CD4-positive, CD25-positive, alpha-beta regulatory T cell (primary cell): ENCODE data around the gene PRDM16. TPM values are rescaled to one million over a fixed set of nuclear protein-coding genes. Genes with fewer than 3 reads are reported as not detected.

Experiments
- ATAC-seq, 2 donors: fragments of 150-1000 bp; cut with Tn5 transposase; one replicate each; pipeline ENCODE4 v1.10.0; 2021; ENCODE audit warnings: low read depth in 2 of 2, moderate number of reproducible peaks in 2 of 2, moderate library complexity in 1 of 2
- DNase-seq, 3 donors: peaks; one replicate each; pipeline versions ENCODE4 v3.0.0 to v3.0.0-alpha.2; 2012 to 2022; ENCODE audit warnings: mixed read lengths in 1 of 3
- H3K27ac ChIP-seq: one replicate; pipeline ENCODE4 v1.7.0; 2013; ENCODE audit warnings: mild to moderate bottlenecking, low read length; ENCODE audit not compliant: insufficient read depth, poor library complexity, severe bottlenecking
- H3K27me3 ChIP-seq: one replicate; pipeline ENCODE4 v1.7.0; 2013; ENCODE audit warnings: low read length; ENCODE audit not compliant: control insufficient read depth, insufficient read depth
- H3K36me3 ChIP-seq: one replicate; pipeline ENCODE4 v1.7.0; 2013; ENCODE audit warnings: mild to moderate bottlenecking, low read length, moderate library complexity; ENCODE audit not compliant: control insufficient read depth, insufficient read depth
- H3K4me1 ChIP-seq: 2 replicates; pipeline ENCODE4 v1.7.0; 2013; ENCODE audit warnings: mild to moderate bottlenecking, low read length; ENCODE audit not compliant: insufficient read depth, control insufficient read depth, poor library complexity, severe bottlenecking
- H3K4me3 ChIP-seq: one replicate; pipeline ENCODE4 v1.7.0; 2013; ENCODE audit warnings: low read depth, mild to moderate bottlenecking, low read length, moderate library complexity
- H3K9me3 ChIP-seq, 2 experiments: 1 replicate in 1 of 2; 2 replicates in 1 of 2; pipeline ENCODE4 v1.7.0; 2013; ENCODE audit warnings: low read length in 2 of 2, mild to moderate bottlenecking in 1 of 2, moderate library complexity in 1 of 2; ENCODE audit not compliant: control insufficient read depth in 2 of 2
- H3K27ac Mint-ChIP-seq, 3 donors: one replicate each; pipeline ENCODE4 v1.8.0; 2020 to 2022; ENCODE audit warnings: mild to moderate bottlenecking in 3 of 3, mixed read lengths in 3 of 3, moderate library complexity in 2 of 3
- H3K27me3 Mint-ChIP-seq: one replicate; pipeline ENCODE4 v1.8.0; 2022; ENCODE audit warnings: mild to moderate bottlenecking, mixed read lengths
- H3K36me3 Mint-ChIP-seq: one replicate; pipeline ENCODE4 v1.8.0; 2020; ENCODE audit warnings: mixed read lengths
- H3K4me1 Mint-ChIP-seq, 4 donors: one replicate each; pipeline ENCODE4 v1.8.0; 2020 to 2022; ENCODE audit warnings: mixed read lengths in 4 of 4, mild to moderate bottlenecking in 1 of 4
- H3K4me3 Mint-ChIP-seq, 4 donors: one replicate each; pipeline ENCODE4 v1.8.0; 2020 to 2022; ENCODE audit warnings: mild to moderate bottlenecking in 4 of 4, mixed read lengths in 4 of 4, moderate library complexity in 3 of 4
- H3K9me3 Mint-ChIP-seq, 7 donors: one replicate each; pipeline ENCODE4 v1.8.0; 2020 to 2022; ENCODE audit warnings: mixed read lengths in 7 of 7, mild to moderate bottlenecking in 3 of 7, moderate library complexity in 2 of 7
- polyA plus RNA-seq, 4 donors: library from polyadenylated mRNA; unstranded; fragments of 300-500 nt; fragmentation: Illumina TruSeq; gene quantifications; one replicate each; pipeline ENCODE4 v1.2.3, GENCODE V29; 2021
- total RNA-seq: library from RNA; stranded (reverse); gene quantifications from one replicate; pipeline ENCODE4 v1.2.3, GENCODE V29; 2022

Gene PRDM16
- total and polyA plus RNA-seq, 5 donors from 2014 or later = 0.27 TPM; not detected in 4

DNA sequence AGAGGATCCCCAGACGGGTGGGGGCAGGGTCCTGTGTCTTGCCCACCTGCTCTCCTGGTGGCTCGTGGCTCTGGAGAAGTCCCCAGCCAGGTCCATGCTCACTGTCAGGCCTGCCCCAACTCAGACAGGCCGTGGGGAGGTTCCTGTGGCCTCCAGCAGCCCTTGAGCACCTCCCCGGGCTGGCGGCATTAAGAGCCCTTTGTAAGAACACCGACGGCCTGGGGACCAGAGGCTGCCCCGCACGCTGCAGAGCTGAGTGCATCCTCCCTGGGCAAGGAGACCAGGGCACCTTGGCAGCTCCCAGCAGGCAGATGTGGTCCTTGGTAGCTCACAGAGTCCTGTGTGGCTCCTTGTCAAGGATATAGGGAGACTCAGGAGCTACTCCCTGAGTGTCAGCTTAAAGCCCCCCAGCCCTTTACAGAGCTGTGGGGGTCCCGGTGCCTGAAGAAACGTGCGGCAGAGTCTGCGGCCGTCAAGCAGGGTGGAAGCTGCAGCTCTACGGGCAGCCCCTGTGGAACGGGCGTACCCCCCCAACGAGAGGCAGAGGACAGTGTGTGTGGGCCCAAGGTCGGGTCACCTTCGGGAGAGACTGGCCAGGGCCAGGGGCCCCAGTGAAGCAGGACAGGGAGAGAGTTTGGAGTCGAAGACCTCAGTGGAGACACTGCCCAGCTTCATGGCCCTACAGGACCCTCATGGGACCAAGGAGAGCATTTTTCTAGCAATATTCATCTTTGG is 118.6 kb downstream of the PRDM16 start:
- peaks cover 0 to 2% (median 0%) of the 10 kb centered on the region in 4 donors for H3K4me1 Mint-ChIP-seq
- no peaks in the 10 kb centered on the region for H3K9me3 ChIP-seq
- no peak for ATAC-seq

DNA sequence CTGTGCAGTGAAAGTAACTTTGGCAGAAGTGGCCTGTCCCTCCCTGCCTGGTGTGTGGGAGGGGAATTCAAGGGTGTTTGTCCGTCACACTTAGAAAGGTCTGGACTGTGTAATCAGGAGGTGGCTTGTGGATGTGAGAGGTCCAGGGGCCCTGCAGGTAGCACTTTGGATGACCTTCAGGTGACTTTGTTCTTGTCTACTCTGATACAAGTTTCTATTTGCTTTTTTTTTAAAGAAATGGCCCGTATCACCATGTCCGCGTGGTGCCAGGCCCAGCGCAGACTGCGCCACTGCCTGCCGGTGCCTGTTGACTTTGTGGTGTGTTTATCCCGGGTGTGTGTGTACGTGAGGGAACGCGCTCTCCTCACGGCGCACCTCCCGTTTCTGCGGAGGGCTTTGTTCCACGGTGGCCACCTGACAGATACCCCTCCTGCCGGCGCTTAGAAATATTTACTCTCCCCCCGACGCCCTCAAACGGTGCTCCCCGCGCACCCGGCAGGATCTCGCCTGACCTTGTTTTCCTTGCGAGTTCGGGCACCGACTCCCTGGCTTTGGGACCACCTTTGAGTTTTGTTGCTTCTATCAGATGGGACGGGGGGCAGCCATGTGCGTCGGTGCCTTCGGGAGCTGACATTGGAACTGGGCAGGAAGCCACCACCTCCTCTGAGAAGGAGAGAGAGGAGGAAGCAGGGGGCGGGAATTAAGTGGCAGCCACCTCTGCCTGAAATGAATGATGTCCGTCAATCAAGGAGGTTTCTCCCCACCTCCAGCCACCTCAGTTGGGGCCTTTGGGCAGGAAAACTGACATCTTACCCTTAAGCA is 119.4 kb downstream of the PRDM16 start:
- Histone ChIP-seq H3K36me3 (no peaks in the 10 kb centered on the region), H3K27ac (no peak overlapping the region), H3K27me3 (no peaks in the 10 kb centered on the region), H3K4me1 (no peaks in the 10 kb centered on the region), H3K4me3 (no peak overlapping the region), H3K9me3 (no peaks in the 10 kb centered on the region)
- ATAC-seq (no peak), DNase-seq (no peak)
- no peaks in the 10 kb centered on the region for H3K9me3 Mint-ChIP-seq
- H3K4me3 Mint-ChIP-seq = no peak overlapping the region
- peaks cover 0 to 2% (median 0%) of the 10 kb centered on the region in 4 donors for H3K4me1 Mint-ChIP-seq
- H3K27ac Mint-ChIP-seq = no peak overlapping the region
- no peaks in the 10 kb centered on the region for H3K36me3 Mint-ChIP-seq
- peaks cover 4% of the 10 kb centered on the region for H3K27me3 Mint-ChIP-seq

More for the DNA sequence above, 118.6 kb downstream of the PRDM16 start:
- no peak overlapping the region for H3K27ac Mint-ChIP-seq
- no peaks in the 10 kb centered on the region for H3K36me3 Mint-ChIP-seq
- Histone ChIP-seq H3K27me3 (no peaks in the 10 kb centered on the region), H3K36me3 (no peaks in the 10 kb centered on the region), H3K4me3 (no peak overlapping the region), H3K27ac (no peak overlapping the region), H3K4me1 (no peaks in the 10 kb centered on the region)
- DNase-seq = no peak
- H3K4me3 Mint-ChIP-seq = no peak overlapping the region
- no peaks in the 10 kb centered on the region for H3K9me3 Mint-ChIP-seq
- peaks cover 4% of the 10 kb centered on the region for H3K27me3 Mint-ChIP-seq

DNA sequence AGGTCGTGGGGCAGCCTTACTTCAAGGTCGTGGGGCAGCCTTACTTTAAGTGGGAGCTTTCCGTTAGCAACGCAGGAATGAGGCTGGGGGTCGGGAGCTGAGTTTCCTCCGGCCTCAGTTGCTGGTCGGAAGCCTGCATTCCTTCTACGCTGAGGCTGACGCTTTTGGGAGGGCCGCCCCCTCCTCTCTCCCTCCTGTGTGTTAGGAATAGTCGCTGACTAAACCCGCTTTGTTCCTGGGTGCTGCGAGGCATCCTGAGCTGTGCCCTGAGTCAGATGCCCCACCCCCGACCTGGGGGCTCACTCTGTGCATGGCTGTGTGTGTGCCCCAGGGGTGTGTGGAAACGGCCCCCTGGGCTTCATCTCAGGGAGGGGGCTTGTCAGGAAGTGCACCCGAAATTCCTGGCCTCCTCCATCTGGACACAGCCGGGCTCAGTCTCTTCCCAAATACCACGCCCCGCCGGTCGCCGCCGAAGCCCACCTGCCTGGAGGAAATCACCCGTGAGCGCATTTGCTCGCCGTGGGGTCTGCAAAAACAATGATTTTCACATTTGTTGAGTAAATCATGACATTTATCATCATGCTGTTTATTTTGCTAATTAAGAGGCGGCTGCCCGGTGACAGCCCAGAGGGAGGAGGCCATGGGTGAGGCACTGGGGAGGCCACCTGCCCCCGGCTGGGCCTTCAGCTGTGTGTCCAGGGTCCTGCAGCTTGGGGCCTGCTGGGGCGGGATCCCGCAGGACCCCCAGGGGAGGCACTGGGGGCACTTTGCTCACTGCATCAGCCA is 121.4 kb downstream of the PRDM16 start:
- Mint-ChIP-seq H3K36me3 (no peaks in the 10 kb centered on the region), H3K4me3 (no peak overlapping the region), H3K4me1 (no peaks in the 10 kb centered on the region), H3K27me3 (peaks cover 4% of the 10 kb centered on the region), H3K27ac (no peak overlapping the region), H3K9me3 (no peaks in the 10 kb centered on the region)
- no peaks in the 10 kb centered on the region for H3K27me3 ChIP-seq
- ATAC-seq (no peak), DNase-seq (no peak)
- H3K27ac ChIP-seq = no peak overlapping the region
- no peaks in the 10 kb centered on the region for H3K4me1 ChIP-seq
- no peaks in the 10 kb centered on the region for H3K36me3 ChIP-seq
- H3K9me3 ChIP-seq = no peaks in the 10 kb centered on the region
- no peak overlapping the region for H3K4me3 ChIP-seq

DNA sequence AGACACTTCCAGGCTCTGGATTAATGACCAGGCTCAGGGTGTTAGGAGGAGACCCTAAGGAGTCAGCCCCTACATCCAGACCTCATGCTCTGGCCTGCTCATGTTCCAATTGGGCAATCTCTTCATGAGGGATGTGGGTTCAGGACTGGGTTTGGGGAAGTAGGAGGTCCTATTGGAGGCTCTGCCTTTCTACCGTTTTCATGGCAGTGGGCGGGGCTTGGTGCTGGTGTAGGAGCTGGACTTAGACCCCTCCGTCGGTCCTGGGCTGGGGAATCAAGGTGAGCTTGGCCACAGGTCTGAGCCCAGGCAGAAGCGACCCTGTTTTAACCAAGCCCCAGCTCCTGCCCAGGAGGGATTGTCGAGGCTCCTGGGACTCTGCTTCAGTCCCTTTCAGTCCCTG is 123.4 kb downstream of the PRDM16 start:
- Histone ChIP-seq H3K9me3 (no peaks in the 10 kb centered on the region), H3K27me3 (no peaks in the 10 kb centered on the region), H3K36me3 (no peaks in the 10 kb centered on the region), H3K4me1 (no peaks in the 10 kb centered on the region), H3K27ac (no peak overlapping the region), H3K4me3 (no peak overlapping the region)
- DNase-seq = no peak
- Mint-ChIP-seq H3K27ac (no peak overlapping the region), H3K4me1 (no peaks in the 10 kb centered on the region), H3K4me3 (no peak overlapping the region), H3K9me3 (no peaks in the 10 kb centered on the region), H3K36me3 (no peaks in the 10 kb centered on the region), H3K27me3 (peaks cover 4% of the 10 kb centered on the region)
- no peak for ATAC-seq

DNA sequence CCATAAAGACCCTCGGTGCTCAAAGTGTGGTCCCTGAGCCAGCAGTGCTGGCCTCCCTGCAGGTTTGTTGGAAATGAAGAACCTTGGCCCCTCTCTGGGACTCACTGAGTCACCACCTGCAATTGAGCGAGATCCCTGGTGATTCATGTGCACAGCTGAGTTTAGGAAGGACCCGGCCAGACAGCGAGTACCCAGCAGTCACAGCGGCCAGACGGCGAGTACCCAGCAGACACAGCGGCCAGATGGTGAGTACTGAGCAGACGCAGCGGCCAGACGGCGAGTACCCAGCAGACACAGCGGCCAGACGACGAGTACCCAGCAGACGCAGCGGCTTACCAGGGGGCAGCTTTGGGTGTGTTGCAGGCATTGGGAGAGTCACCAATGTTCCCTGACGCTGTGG is 123.8 kb downstream of the PRDM16 start:
- no peak for ATAC-seq
- H3K4me1 Mint-ChIP-seq = no peaks in the 10 kb centered on the region
- no peaks in the 10 kb centered on the region for H3K36me3 ChIP-seq

DNA sequence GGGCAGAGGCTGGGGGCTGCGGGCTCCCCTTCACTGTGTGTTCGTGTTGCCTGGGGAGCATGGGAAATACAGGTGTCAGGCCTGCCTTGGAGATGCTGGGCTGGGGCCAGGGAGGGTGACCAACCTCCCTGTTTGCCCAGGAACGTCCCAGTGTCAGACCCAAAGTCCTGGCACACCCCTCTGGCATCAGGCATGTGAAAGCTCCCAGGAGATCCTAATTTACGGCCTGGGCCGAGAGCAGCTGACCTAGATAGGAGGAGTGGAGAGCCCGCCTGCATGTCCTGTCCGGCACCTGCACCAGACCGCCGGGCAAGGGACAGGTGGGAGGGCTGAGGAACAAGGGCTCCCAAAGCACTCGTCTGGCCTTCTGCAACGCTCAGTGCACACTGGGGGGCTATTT is 124.8 kb downstream of the PRDM16 start:
- Histone ChIP-seq H3K27me3 (no peaks in the 10 kb centered on the region), H3K36me3 (no peaks in the 10 kb centered on the region), H3K27ac (no peak overlapping the region), H3K4me3 (no peak overlapping the region), H3K9me3 (no peaks in the 10 kb centered on the region), H3K4me1 (no peaks in the 10 kb centered on the region)
- no peak overlapping the region for H3K4me3 Mint-ChIP-seq
- no peaks in the 10 kb centered on the region for H3K36me3 Mint-ChIP-seq
- DNase-seq = no peak
- no peaks in the 10 kb centered on the region for H3K9me3 Mint-ChIP-seq
- no peaks in the 10 kb centered on the region for H3K4me1 Mint-ChIP-seq
- H3K27ac Mint-ChIP-seq = no peak overlapping the region
- H3K27me3 Mint-ChIP-seq = peaks cover 4% of the 10 kb centered on the region
- ATAC-seq = no peak

More for the DNA sequence above, 123.8 kb downstream of the PRDM16 start:
- no peaks in the 10 kb centered on the region for H3K27me3 ChIP-seq
- no peak overlapping the region for H3K27ac Mint-ChIP-seq
- no peaks in the 10 kb centered on the region for H3K9me3 ChIP-seq
- H3K9me3 Mint-ChIP-seq = no peaks in the 10 kb centered on the region
- no peak for DNase-seq
- H3K4me1 ChIP-seq = no peaks in the 10 kb centered on the region
- H3K4me3 Mint-ChIP-seq = no peak overlapping the region
- H3K4me3 ChIP-seq = no peak overlapping the region
- H3K27ac ChIP-seq = no peak overlapping the region
- no peaks in the 10 kb centered on the region for H3K36me3 Mint-ChIP-seq
- peaks cover 4% of the 10 kb centered on the region for H3K27me3 Mint-ChIP-seq

DNA sequence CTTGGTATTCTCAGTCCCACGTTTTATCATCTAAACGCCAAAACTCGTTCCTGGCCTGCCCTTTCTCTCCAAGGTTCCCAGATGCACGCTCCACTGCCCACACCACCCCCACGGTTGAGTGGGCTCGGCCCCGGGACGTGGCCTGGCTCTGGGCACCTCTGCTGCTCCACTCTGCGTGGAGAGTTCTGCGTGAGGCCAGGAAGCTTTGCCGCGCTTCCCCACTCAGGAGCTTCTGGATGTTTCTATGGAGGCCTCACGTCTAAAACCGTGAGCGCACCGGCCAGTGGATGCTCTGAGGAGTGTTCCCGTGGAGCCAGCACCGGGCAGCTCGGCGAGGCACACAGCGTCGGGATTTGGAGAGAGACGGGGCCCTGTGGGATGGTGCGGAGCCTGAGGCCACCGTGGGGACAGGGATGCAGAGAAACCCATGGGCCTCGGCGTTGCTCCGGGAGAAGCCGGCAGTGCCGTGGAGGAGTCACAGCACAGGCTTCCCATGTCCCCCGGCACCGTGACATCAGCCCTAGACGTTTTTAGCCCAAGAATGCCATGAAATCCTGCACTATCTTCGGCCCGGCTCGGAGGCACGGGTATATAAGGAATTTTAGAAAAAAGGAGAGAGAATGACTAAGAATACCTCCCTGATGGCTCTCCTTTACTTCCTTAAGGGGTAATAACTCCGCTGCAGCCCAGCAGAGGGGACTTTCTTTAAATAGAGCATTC is 125.9 kb downstream of the PRDM16 start:
- H3K27me3 ChIP-seq = no peaks in the 10 kb centered on the region
- no peak overlapping the region for H3K27ac ChIP-seq
- no peak overlapping the region for H3K4me3 ChIP-seq
- DNase-seq = no peak
- no peaks in the 10 kb centered on the region for H3K36me3 Mint-ChIP-seq
- H3K4me1 Mint-ChIP-seq = no peaks in the 10 kb centered on the region
- H3K27ac Mint-ChIP-seq = no peak overlapping the region
- no peaks in the 10 kb centered on the region for H3K4me1 ChIP-seq
- no peaks in the 10 kb centered on the region for H3K9me3 Mint-ChIP-seq
- H3K27me3 Mint-ChIP-seq = peaks cover 4% of the 10 kb centered on the region
- ATAC-seq = no peak
- no peak overlapping the region for H3K4me3 Mint-ChIP-seq
- H3K36me3 ChIP-seq = no peaks in the 10 kb centered on the region
- H3K9me3 ChIP-seq = no peaks in the 10 kb centered on the region
